Measurements from ENCODE around the gene KIF22.

KIF22 gene

GRCh38 chr16:29790183-29790948, at the start of gene KIF22:
TSS of gene KIF22 (plus strand) at chr16:29790751. CDS start at chr16:29790760, 9 bp downstream.
- peak; percentile 97 for ATAC-seq (ENCODE audit: low read depth)
- DNase-seq (ENCODE audit: low spot score): peak; percentile 99

GRCh38 chr16:29742683-29743275, 47.8 kb upstream of the KIF22 start:
- no peak for DNase-seq (ENCODE audit: low spot score)

More at GRCh38 chr16:29790183-29790948, at the start of gene KIF22:
- H3K36me3 ChIP-seq (ENCODE audit: low read depth): peaks cover 19% of the 10 kb centered on the region
- peak; percentile 82 for TF ChIP-seq CTCF (IDR thresholded peaks at IDR 0.05; ENCODE audit: poor library complexity, severe bottlenecking)
- H3K4me1 ChIP-seq (ENCODE audit: insufficient read depth, poor library complexity, severe bottlenecking): peaks cover 3% of the 10 kb centered on the region
- H3K9me3 ChIP-seq (ENCODE audit: severe bottlenecking): no peaks in the 10 kb centered on the region
- H3K4me3 ChIP-seq (ENCODE audit: severe bottlenecking): peak within 1 kb of the TSS; percentile 66
- peak within 1 kb of the TSS; percentile 44 for H3K27ac ChIP-seq (ENCODE audit: poor library complexity, severe bottlenecking)
- no peaks in the 10 kb centered on the region for H3K27me3 ChIP-seq (ENCODE audit: insufficient read depth, poor library complexity, severe bottlenecking)

GRCh38 chr16:29743475-29743826, 47.1 kb upstream of the KIF22 start:
- DNase-seq (ENCODE audit: low spot score): no peak
- Histone ChIP-seq H3K9me3 (ENCODE audit: severe bottlenecking) (no peaks in the 10 kb centered on the region), H3K27ac (ENCODE audit: poor library complexity, severe bottlenecking) (no peak overlapping the region), H3K36me3 (ENCODE audit: low read depth) (no peaks in the 10 kb centered on the region), H3K27me3 (ENCODE audit: insufficient read depth, poor library complexity, severe bottlenecking) (no peaks in the 10 kb centered on the region), H3K4me1 (ENCODE audit: insufficient read depth, poor library complexity, severe bottlenecking) (no peaks in the 10 kb centered on the region), H3K4me3 (ENCODE audit: severe bottlenecking) (no peak overlapping the region)
- ATAC-seq (ENCODE audit: low read depth): no peak
- TF ChIP-seq CTCF (IDR thresholded peaks at IDR 0.05; ENCODE audit: poor library complexity, severe bottlenecking): no peak

More at GRCh38 chr16:29742683-29743275, 47.8 kb upstream of the KIF22 start:
- ATAC-seq (ENCODE audit: low read depth): no peak
- no peak overlapping the region for H3K4me3 ChIP-seq (ENCODE audit: severe bottlenecking)
- H3K27ac ChIP-seq (ENCODE audit: poor library complexity, severe bottlenecking): no peak overlapping the region
- no peaks in the 10 kb centered on the region for H3K9me3 ChIP-seq (ENCODE audit: severe bottlenecking)
- H3K4me1 ChIP-seq (ENCODE audit: insufficient read depth, poor library complexity, severe bottlenecking): no peaks in the 10 kb centered on the region
- TF ChIP-seq CTCF (IDR thresholded peaks at IDR 0.05; ENCODE audit: poor library complexity, severe bottlenecking): no peak
- no peaks in the 10 kb centered on the region for H3K36me3 ChIP-seq (ENCODE audit: low read depth)
- no peaks in the 10 kb centered on the region for H3K27me3 ChIP-seq (ENCODE audit: insufficient read depth, poor library complexity, severe bottlenecking)

- H3K9me3 ChIP-seq (ENCODE audit: severe bottlenecking): no peaks in the 10 kb centered on the region
- TF ChIP-seq CTCF (IDR thresholded peaks at IDR 0.05; ENCODE audit: poor library complexity, severe bottlenecking): no peak
- H3K27me3 ChIP-seq (ENCODE audit: insufficient read depth, poor library complexity, severe bottlenecking): no peaks in the 10 kb centered on the region
- H3K27ac ChIP-seq (ENCODE audit: poor library complexity, severe bottlenecking): no peak overlapping the region
- no peaks in the 10 kb centered on the region for H3K36me3 ChIP-seq (ENCODE audit: low read depth)
- H3K4me3 ChIP-seq (ENCODE audit: severe bottlenecking): no peak overlapping the region
- DNase-seq (ENCODE audit: low spot score) (no peak), ATAC-seq (ENCODE audit: low read depth) (no peak)
- H3K4me1 ChIP-seq (ENCODE audit: insufficient read depth, poor library complexity, severe bottlenecking): no peaks in the 10 kb centered on the region
Observed at GRCh38 chr16:29743827-29744531, 46.6 kb upstream of the KIF22 start.

Measured in RWPE2 (cell line).